Stimulated activated CD4-positive, alpha-beta T cell treated with anti-CD3 and anti-CD28 coated beads, Interleukin-1b, Interleukin-23, amount 100 ng/mL, for 48 hours (primary cell): ENCODE data around the gene DDT.
"Not testable (repeated sequence)": the region's sequence is repeated elsewhere in the genome, so short reads cannot be mapped to it uniquely, and the experiment has no call there.

Source experiments
- DNase-seq: peaks from one replicate; pipeline ENCODE4 v3.0.0-alpha.2; 2020

DDT gene

DNA sequence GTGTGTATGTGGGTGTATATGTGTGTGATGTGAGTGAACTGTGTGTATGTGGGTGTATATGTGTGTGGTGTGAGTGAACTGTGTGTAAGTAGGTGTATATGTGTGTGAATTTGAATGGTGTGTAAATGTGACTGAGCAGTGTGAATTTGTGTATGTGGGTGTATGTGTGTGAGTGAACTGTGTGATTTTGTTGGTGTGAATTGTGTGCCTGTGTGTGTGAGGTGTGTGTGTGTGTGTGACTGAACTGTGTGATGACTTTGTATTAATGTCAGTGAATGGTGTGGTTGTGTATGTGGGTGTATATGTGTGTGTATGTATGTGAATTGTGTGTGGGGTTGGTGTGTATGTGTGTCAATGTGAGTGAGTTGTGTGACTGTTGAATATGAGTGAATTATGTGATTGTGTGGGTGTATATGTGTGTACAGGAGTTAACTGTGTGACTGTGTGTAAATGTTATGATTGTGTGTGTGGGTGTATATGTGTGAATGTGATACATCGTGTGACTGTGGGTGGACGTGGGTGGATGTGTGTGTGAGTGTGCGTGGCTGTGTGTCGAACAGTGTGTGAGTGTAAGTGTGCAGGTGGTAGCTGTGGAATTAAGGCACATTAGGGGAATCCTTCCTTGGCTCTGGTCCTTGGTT, 12.4 kb upstream of the DDT start:
- not testable (repeated sequence) for DNase-seq

DNA sequence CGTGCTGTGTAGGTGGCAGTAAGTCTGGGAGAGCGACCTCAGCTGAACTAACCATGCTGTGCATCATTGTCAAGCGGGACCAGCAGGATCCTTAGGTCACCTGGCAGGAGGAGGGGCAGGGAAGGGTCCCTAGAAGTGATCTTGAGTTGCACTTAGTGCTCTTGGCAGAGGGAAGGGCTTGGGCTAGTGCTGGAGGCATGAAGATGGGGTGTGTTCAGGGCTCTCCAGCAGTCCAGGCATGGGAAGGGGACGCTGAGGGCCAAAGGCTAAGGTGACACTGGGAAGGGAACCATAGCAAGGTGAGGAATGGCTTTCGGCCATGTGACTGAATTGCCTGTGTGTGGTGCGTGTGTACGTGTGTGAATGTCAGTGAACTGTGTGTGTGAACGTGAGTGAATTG, 11.8 kb upstream of the DDT start:
- not testable (repeated sequence) for DNase-seq

GRCh38 chr22:23984430-23984829, 10.2 kb upstream of the DDT start:
- DNase-seq: no peak

- not testable (repeated sequence) for DNase-seq
Observed at GRCh38 chr22:23980567-23980966, 6.3 kb upstream of the DDT start.

- not testable (repeated sequence) for DNase-seq
Observed at GRCh38 chr22:23979557-23980240, 5.5 kb upstream of the DDT start, which contains the start of gene GSTT2. Gene GSTT2 (plus strand): TSS chr22:23980134.

- DNase-seq: not testable (repeated sequence)
Observed at GRCh38 chr22:23977304-23977703, 3.1 kb upstream of the DDT start.

- DNase-seq: not testable (repeated sequence)
Observed at GRCh38 chr22:23974836-23975352, 653 bp upstream of the DDT start.

GRCh38 chr22:23971927-23972326, 2.3 kb downstream of the DDT start:
- DNase-seq: not testable (repeated sequence)

GRCh38 chr22:23970816-23971486, 3.3 kb downstream of the DDT start:
- DNase-seq: no peak

- DNase-seq: no peak
Observed at GRCh38 chr22:23970201-23970641, 4.0 kb downstream of the DDT start.

DNA sequence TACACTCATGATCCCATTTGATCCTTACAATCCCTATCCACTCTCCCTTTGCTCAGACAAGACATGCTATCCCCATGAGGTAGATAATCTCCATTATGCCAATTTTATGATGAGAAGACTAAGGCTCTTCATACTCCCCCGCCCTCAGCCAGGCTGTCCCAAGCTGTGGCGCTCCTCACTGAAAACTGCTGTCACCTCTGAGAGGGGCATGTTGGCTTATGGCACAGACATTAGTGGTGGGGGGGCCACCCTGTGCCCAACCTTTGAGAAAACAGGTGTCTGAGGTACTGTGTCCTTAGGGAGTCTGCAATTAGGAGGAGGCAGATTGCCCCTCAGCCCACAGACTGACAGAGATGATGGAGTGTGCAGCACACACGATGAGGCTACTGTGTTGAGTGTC, 5.2 kb downstream of the DDT start:
- DNase-seq: no peak

DNA sequence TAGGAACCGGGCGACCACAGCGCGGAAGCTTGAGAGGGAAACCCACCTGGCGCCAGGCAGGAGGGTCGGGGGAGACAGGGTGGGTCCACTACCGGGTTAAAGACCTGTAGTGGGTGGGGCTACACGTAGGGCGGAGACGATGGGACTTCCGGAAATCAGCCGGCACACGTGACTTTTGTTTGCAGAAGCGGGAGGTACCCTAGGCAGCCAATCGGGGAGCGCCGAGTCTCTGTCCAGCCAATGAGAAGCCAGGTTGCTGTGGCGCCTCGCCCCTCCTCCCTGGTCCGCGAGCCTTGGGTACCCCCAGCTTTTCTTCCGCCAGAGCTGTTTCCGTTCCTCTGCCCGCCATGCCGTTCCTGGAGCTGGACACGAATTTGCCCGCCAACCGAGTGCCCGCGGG, 7.7 kb downstream of the DDT start, which contains the start of gene DDTL:
Gene DDTL (plus strand): TSS at position 321 of the 400 bp plus-strand sequence. CDS start 27 bp downstream, at position 348.
- DNase-seq: not testable (repeated sequence)

GRCh38 chr22:23966094-23966493, 8.1 kb downstream of the DDT start:
- not testable (repeated sequence) for DNase-seq

GRCh38 chr22:23961084-23961771, 13.0 kb downstream of the DDT start, which contains the start of gene GSTT2B:
Gene GSTT2B (minus strand): TSS chr22:23961195. CDS start chr22:23961131, 64 bp downstream.
- DNase-seq: not testable (repeated sequence)

GRCh38 chr22:23956301-23956900, 17.8 kb downstream of the DDT start:
- peak; percentile 77 for DNase-seq

DNA sequence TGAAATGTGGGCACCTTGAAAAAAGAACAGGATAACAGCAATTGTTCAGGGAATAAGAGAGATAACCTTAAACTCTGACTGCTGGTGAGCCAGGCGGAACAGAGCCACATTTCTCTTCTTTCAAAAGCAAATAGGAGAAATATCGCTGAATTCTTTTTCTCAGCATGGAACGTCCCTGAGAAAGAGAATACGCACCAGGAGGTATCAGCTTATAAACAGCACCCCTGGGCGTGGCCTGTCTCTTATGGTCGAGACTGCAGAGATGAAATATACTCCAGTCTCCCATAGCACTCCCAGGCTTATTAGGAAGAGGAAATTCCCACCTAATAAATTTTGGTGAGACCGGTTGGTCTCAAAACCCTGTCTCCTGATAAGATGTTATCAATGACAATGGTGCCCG, 18.4 kb downstream of the DDT start:
- not testable (repeated sequence) for DNase-seq

- not testable (repeated sequence) for DNase-seq
Observed at GRCh38 chr22:23954991-23955305, 19.3 kb downstream of the DDT start.

GRCh38 chr22:23954193-23954990, 19.8 kb downstream of the DDT start:
- DNase-seq: not testable (repeated sequence)

DNA sequence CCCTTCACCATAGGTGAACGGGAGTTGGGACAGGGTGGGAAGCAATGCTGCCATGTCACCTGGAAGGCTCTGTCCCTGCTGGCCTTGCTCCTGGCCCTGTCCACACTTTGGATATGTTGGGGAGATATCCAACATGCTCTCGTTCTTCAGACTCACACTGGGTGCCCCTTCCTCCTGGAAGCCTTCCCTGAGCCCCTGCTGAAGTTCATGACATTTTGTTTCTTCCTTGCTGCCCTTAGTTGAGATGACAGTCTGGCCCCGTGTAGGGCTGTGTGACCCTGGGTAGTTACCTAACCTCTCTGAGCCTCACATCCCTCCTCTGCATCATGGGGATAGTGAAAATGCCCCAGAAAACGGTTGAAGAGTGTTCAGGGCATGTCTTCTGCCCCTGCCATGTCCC, 20.8 kb downstream of the DDT start:
- DNase-seq: not testable (repeated sequence)

DNA sequence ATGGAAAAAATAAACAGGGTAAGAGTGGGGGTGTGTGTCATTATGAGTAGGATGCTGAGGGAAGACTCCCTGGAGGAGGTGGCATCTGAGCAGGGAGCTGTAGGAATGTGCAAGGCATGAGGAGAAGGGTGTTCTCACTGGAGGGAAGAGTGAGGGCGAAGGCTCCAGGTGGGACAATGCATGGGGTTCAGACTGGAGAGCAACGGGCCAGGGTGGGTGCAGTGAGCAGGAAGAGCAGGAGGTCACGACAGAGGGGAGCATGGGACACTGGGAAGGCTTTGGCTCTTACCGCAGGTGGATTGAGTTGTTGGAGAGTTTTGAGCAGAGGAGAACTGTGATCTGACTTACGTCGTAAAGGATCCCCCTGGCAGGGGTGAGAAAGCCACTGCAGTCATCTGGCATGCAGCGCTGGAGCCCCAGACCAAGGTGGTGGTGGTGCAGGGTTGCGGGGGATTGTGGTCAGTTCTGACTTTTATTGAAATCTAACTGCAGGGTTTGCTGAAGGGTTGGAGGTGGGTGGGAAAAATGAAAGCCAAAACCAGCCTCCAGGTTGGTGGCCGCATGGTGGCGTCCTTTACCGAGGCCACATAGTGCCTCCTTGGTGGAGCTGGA, 21.3 kb downstream of the DDT start:
- DNase-seq: not testable (repeated sequence)

GRCh38 chr22:23951383-23951782, 22.9 kb downstream of the DDT start:
- not testable (repeated sequence) for DNase-seq
